Neutrophil (primary cell): Measurements from ENCODE around the gene KLHL30.

ENCODE experiments used
- H3K27ac ChIP-seq: fragments of 200-600 bp; sonication (generic); 2 replicates; pipeline ENCODE4 v1.5.1; 2016; ENCODE audit warnings: mild to moderate bottlenecking, moderate library complexity
- H3K27me3 ChIP-seq: fragments of 200-600 bp; sonication (generic); 2 replicates; pipeline ENCODE4 v1.6.0; 2016; ENCODE audit warnings: mild to moderate bottlenecking
- H3K36me3 ChIP-seq: fragments of 200-600 bp; sonication (generic); 2 replicates; pipeline ENCODE4 v1.5.1; 2017
- H3K4me1 ChIP-seq, 2 experiments: fragments of 200-600 bp in 1 of 2; sonication (generic) in 1 of 2; 1 replicate in 1 of 2; 2 replicates in 1 of 2; pipeline versions ENCODE4 v1.5.1 to v1.6.1; 2013 to 2016; ENCODE audit warnings: low read depth in 1 of 2, low read length in 1 of 2, mild to moderate bottlenecking in 1 of 2, moderate library complexity in 1 of 2; ENCODE audit not compliant: control insufficient read depth in 1 of 2, insufficient read depth in 1 of 2
- H3K4me3 ChIP-seq, 2 experiments: fragments of 200-600 bp in 1 of 2; sonication (generic) in 1 of 2; 1 replicate in 1 of 2; 2 replicates in 1 of 2; pipeline ENCODE4 v1.5.1; 2013 to 2016; ENCODE audit warnings: low read depth in 1 of 2, low read length in 1 of 2, mild to moderate bottlenecking in 1 of 2, moderate library complexity in 1 of 2
- H3K9me3 ChIP-seq: fragments of 200-600 bp; sonication (generic); 2 replicates; pipeline ENCODE4 v1.5.1; 2016
- CTCF ChIP-seq: fragments of 200-600 bp; sonication (generic); IDR thresholded peaks from 2 replicates; pipeline ENCODE4 v1.5.1; 2016; ENCODE audit warnings: antibody characterized with exemption

Gene KLHL30

GRCh38 chr2:238121511-238122286 lies 16.8 kb upstream of the KLHL30 start:
- TF ChIP-seq CTCF: no peak
- Histone ChIP-seq H3K27ac (no peak overlapping the region), H3K27me3 (peaks cover 35% of the 10 kb centered on the region), H3K36me3 (no peaks in the 10 kb centered on the region), H3K4me1 (no peaks in the 10 kb centered on the region), H3K4me3 (no peak overlapping the region), H3K9me3 (no peaks in the 10 kb centered on the region)

- Histone ChIP-seq H3K9me3 (no peaks in the 10 kb centered on the region), H3K36me3 (no peaks in the 10 kb centered on the region), H3K4me1 (no peaks in the 10 kb centered on the region), H3K27ac (no peak overlapping the region), H3K4me3 (no peak overlapping the region), H3K27me3 (peaks cover 39% of the 10 kb centered on the region)
- TF ChIP-seq CTCF: no peak
Measured at GRCh38 chr2:238122287-238123217, 15.9 kb upstream of the KLHL30 start.

GRCh38 chr2:238123218-238123971 lies 15.1 kb upstream of the KLHL30 start:
- Histone ChIP-seq H3K27me3 (peaks cover 37% of the 10 kb centered on the region), H3K9me3 (no peaks in the 10 kb centered on the region), H3K27ac (no peak overlapping the region), H3K4me1 (no peaks in the 10 kb centered on the region), H3K4me3 (no peak overlapping the region), H3K36me3 (no peaks in the 10 kb centered on the region)
- TF ChIP-seq CTCF: no peak

- H3K4me3 ChIP-seq: no peak overlapping the region
- no peaks in the 10 kb centered on the region for H3K4me1 ChIP-seq
- H3K27ac ChIP-seq: no peak overlapping the region
- no peaks in the 10 kb centered on the region for H3K36me3 ChIP-seq
- no peak for TF ChIP-seq CTCF
- H3K9me3 ChIP-seq: no peaks in the 10 kb centered on the region
- peaks cover 30% of the 10 kb centered on the region for H3K27me3 ChIP-seq
Measured at GRCh38 chr2:238123991-238124470, 14.4 kb upstream of the KLHL30 start.

- no peak for TF ChIP-seq CTCF
- H3K27me3 ChIP-seq: peaks cover 24% of the 10 kb centered on the region
- no peak overlapping the region for H3K4me3 ChIP-seq
- no peaks in the 10 kb centered on the region for H3K4me1 ChIP-seq
- H3K27ac ChIP-seq: no peak overlapping the region
- no peaks in the 10 kb centered on the region for H3K9me3 ChIP-seq
- no peaks in the 10 kb centered on the region for H3K36me3 ChIP-seq
Measured at GRCh38 chr2:238124488-238125126, 13.9 kb upstream of the KLHL30 start.
